NCI-H1694 treated with DMSO at 0.1 percent for 48 hours (cell line): ENCODE measurements around the gene SLITRK1.

Experiments
- DNase-seq: peaks from one replicate; lab custom pipeline; 2025; lab: John Stamatoyannopoulos, UW

The SLITRK1 gene

GRCh38 chr13:83865161-83866137 lies 16.8 kb downstream of the SLITRK1 start:
- DNase-seq: no peak

GRCh38 chr13:83853771-83854170 lies 28.5 kb downstream of the SLITRK1 start:
- no peak for DNase-seq

DNA sequence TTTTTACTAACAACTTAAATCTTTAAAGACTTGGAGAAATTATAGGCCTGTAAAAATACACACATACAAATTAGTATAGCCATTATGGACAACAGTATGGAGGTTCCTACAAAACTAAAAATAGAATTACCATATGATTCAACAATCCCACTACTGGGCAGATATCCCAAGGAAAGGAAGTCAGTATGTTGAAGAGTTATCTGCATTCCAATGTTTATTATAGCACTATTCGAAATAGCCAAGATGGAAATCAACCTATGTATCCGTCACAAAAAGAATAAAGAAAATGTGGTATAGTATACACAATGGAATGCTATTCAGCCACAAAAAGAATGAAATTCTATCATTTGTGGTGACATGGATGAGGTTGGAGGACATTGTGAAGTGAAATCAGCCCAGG lies 37.2 kb downstream of the SLITRK1 start:
- no peak for DNase-seq

- no peak for DNase-seq
These were observed 43.1 kb downstream of the SLITRK1 start for GRCh38 chr13:83839146-83839545.

DNA sequence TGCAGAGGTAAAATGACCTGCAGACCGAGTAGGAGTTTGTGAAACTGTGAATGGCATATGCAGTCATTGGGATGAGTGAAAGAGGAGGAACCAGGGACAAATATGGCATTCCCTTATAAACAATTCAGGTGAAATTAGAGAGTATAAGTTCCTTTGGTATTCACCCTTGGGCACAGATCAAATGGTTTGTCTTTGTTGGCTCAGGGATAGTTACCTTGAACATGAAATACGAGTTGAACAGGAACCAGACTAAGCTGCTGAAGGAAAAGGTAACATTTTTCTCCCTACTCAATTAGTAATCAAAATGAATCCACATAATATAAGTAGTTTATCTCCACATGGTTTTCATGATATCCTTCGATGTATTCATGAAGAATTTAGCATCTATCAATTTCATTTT lies 50.5 kb downstream of the SLITRK1 start:
- no peak for DNase-seq

DNA sequence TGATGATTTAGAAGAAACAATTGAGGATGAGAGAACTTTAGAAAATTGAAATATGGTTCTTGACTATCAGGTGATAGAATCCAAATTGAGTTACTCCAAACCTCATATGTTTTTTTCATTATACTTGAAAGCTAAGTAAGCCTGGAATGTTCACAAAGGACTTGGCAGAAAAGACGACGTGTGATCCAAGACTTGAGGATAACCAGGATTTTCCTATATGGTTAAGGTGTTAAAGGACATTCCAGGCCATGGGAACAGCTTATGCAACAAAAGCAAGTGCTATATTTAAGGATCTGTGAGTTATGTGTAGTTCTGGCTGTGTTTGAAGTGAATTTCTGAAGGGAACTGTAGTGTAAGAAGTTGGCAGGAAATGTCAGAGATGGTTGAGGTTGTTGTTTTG lies 52.5 kb downstream of the SLITRK1 start:
- DNase-seq: no peak

DNA sequence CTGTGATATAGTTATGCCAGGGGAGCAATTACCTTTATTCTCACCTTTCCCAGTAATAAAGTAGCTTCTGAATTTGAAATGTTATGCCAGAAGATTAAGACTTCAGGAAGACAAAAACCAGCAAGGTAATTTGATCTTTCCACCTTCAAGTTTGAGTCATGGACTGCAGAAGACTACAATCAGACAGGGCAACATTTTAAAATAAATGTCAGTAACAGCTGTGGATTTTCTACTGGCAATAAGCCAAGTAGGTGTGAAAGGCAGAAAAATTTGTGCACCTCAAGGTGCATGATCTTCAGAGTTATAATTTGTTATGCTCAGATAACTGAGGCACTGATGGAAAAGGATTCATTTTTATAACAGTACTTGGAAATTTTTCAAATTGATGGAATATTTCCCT lies 54.9 kb downstream of the SLITRK1 start:
- no peak for DNase-seq
